ENCODE measurements around the gene KRT76.

KRT76 gene

GRCh38 chr12:52787324-52788191 is 10.4 kb upstream of the KRT76 start:
- Histone ChIP-seq H3K9ac (ENCODE audit: low read depth, low read length) (no peak overlapping the region), H3K27ac (ENCODE audit: low read depth, low read length) (no peak overlapping the region), H3K36me3 (ENCODE audit: control insufficient read depth, insufficient read depth, low read length) (no peaks in the 10 kb centered on the region), H3K9me3 (ENCODE audit: control insufficient read depth, insufficient read depth, low read length) (no peaks in the 10 kb centered on the region), H3K27me3 (ENCODE audit: control insufficient read depth, insufficient read depth, low read length) (no peaks in the 10 kb centered on the region; the same call in 1 of the 2 replicates), H3K4me3 (ENCODE audit: low read depth, low read length) (no peak overlapping the region), H3K4me1 (ENCODE audit: control insufficient read depth, insufficient read depth, low read length) (no peaks in the 10 kb centered on the region)

- Histone ChIP-seq H3K36me3 (ENCODE audit: control insufficient read depth, insufficient read depth, low read length) (no peaks in the 10 kb centered on the region), H3K27ac (ENCODE audit: low read depth, low read length) (no peak overlapping the region), H3K9me3 (ENCODE audit: control insufficient read depth, insufficient read depth, low read length) (no peaks in the 10 kb centered on the region), H3K4me3 (ENCODE audit: low read depth, low read length) (no peak overlapping the region), H3K9ac (ENCODE audit: low read depth, low read length) (no peak overlapping the region), H3K4me1 (ENCODE audit: control insufficient read depth, insufficient read depth, low read length) (no peaks in the 10 kb centered on the region), H3K27me3 (ENCODE audit: control insufficient read depth, insufficient read depth, low read length) (no peaks in the 10 kb centered on the region; the same call in 1 of the 2 replicates)
These were observed 7.8 kb upstream of the KRT76 start for GRCh38 chr12:52784909-52785308.

GRCh38 chr12:52783563-52784316 is 6.6 kb upstream of the KRT76 start:
- no peak overlapping the region for H3K27ac ChIP-seq (ENCODE audit: low read depth, low read length)
- H3K36me3 ChIP-seq (ENCODE audit: control insufficient read depth, insufficient read depth, low read length): no peaks in the 10 kb centered on the region
- no peaks in the 10 kb centered on the region for H3K9me3 ChIP-seq (ENCODE audit: control insufficient read depth, insufficient read depth, low read length)
- no peaks in the 10 kb centered on the region for H3K4me1 ChIP-seq (ENCODE audit: control insufficient read depth, insufficient read depth, low read length)
- H3K9ac ChIP-seq (ENCODE audit: low read depth, low read length): no peak overlapping the region
- H3K4me3 ChIP-seq (ENCODE audit: low read depth, low read length): no peak overlapping the region
- no peaks in the 10 kb centered on the region; the same call in 1 of the 2 replicates for H3K27me3 ChIP-seq (ENCODE audit: control insufficient read depth, insufficient read depth, low read length)

GRCh38 chr12:52782502-52782901 is 5.4 kb upstream of the KRT76 start:
- Histone ChIP-seq H3K4me1 (ENCODE audit: control insufficient read depth, insufficient read depth, low read length) (no peaks in the 10 kb centered on the region), H3K9ac (ENCODE audit: low read depth, low read length) (no peak overlapping the region), H3K36me3 (ENCODE audit: control insufficient read depth, insufficient read depth, low read length) (no peaks in the 10 kb centered on the region), H3K9me3 (ENCODE audit: control insufficient read depth, insufficient read depth, low read length) (no peaks in the 10 kb centered on the region), H3K4me3 (ENCODE audit: low read depth, low read length) (no peak overlapping the region), H3K27me3 (ENCODE audit: control insufficient read depth, insufficient read depth, low read length) (no peaks in the 10 kb centered on the region; the same call in 1 of the 2 replicates), H3K27ac (ENCODE audit: low read depth, low read length) (no peak overlapping the region)

- Histone ChIP-seq H3K27me3 (ENCODE audit: control insufficient read depth, insufficient read depth, low read length) (no peaks in the 10 kb centered on the region; the same call in 1 of the 2 replicates), H3K4me3 (ENCODE audit: low read depth, low read length) (no peak overlapping the region), H3K9ac (ENCODE audit: low read depth, low read length) (no peak overlapping the region), H3K27ac (ENCODE audit: low read depth, low read length) (no peak overlapping the region), H3K36me3 (ENCODE audit: control insufficient read depth, insufficient read depth, low read length) (no peaks in the 10 kb centered on the region), H3K4me1 (ENCODE audit: control insufficient read depth, insufficient read depth, low read length) (no peaks in the 10 kb centered on the region), H3K9me3 (ENCODE audit: control insufficient read depth, insufficient read depth, low read length) (no peaks in the 10 kb centered on the region)
These were observed 4.4 kb upstream of the KRT76 start for GRCh38 chr12:52781399-52782082.

GRCh38 chr12:52779914-52780313 is 2.8 kb upstream of the KRT76 start:
- Histone ChIP-seq H3K4me1 (ENCODE audit: control insufficient read depth, insufficient read depth, low read length) (no peaks in the 10 kb centered on the region), H3K4me3 (ENCODE audit: low read depth, low read length) (no peak overlapping the region), H3K9me3 (ENCODE audit: control insufficient read depth, insufficient read depth, low read length) (no peaks in the 10 kb centered on the region), H3K27me3 (ENCODE audit: control insufficient read depth, insufficient read depth, low read length) (no peaks in the 10 kb centered on the region), H3K36me3 (ENCODE audit: control insufficient read depth, insufficient read depth, low read length) (no peaks in the 10 kb centered on the region), H3K27ac (ENCODE audit: low read depth, low read length) (no peak overlapping the region), H3K9ac (ENCODE audit: low read depth, low read length) (no peak overlapping the region)

- H3K9ac ChIP-seq (ENCODE audit: low read depth, low read length): no peak overlapping the region
- no peak overlapping the region for H3K4me3 ChIP-seq (ENCODE audit: low read depth, low read length)
- no peaks in the 10 kb centered on the region for H3K36me3 ChIP-seq (ENCODE audit: control insufficient read depth, insufficient read depth, low read length)
- no peak overlapping the region for H3K27ac ChIP-seq (ENCODE audit: low read depth, low read length)
- no peaks in the 10 kb centered on the region for H3K27me3 ChIP-seq (ENCODE audit: control insufficient read depth, insufficient read depth, low read length)
- no peaks in the 10 kb centered on the region for H3K4me1 ChIP-seq (ENCODE audit: control insufficient read depth, insufficient read depth, low read length)
- no peaks in the 10 kb centered on the region for H3K9me3 ChIP-seq (ENCODE audit: control insufficient read depth, insufficient read depth, low read length)
These were observed 1.7 kb upstream of the KRT76 start for GRCh38 chr12:52778833-52779232.

GRCh38 chr12:52777566-52777965 is 421 bp upstream of the KRT76 start:
- Histone ChIP-seq H3K4me1 (ENCODE audit: control insufficient read depth, insufficient read depth, low read length) (no peaks in the 10 kb centered on the region), H3K4me3 (ENCODE audit: low read depth, low read length) (no peak overlapping the region), H3K27ac (ENCODE audit: low read depth, low read length) (no peak overlapping the region), H3K9ac (ENCODE audit: low read depth, low read length) (no peak overlapping the region), H3K9me3 (ENCODE audit: control insufficient read depth, insufficient read depth, low read length) (no peaks in the 10 kb centered on the region), H3K27me3 (ENCODE audit: control insufficient read depth, insufficient read depth, low read length) (no peaks in the 10 kb centered on the region), H3K36me3 (ENCODE audit: control insufficient read depth, insufficient read depth, low read length) (no peaks in the 10 kb centered on the region)

- Histone ChIP-seq H3K4me3 (ENCODE audit: low read depth, low read length) (no peak overlapping the region), H3K4me1 (ENCODE audit: control insufficient read depth, insufficient read depth, low read length) (no peaks in the 10 kb centered on the region), H3K9ac (ENCODE audit: low read depth, low read length) (no peak overlapping the region), H3K27me3 (ENCODE audit: control insufficient read depth, insufficient read depth, low read length) (no peaks in the 10 kb centered on the region), H3K9me3 (ENCODE audit: control insufficient read depth, insufficient read depth, low read length) (no peaks in the 10 kb centered on the region), H3K27ac (ENCODE audit: low read depth, low read length) (no peak overlapping the region), H3K36me3 (ENCODE audit: control insufficient read depth, insufficient read depth, low read length) (no peaks in the 10 kb centered on the region)
These were observed 710 bp downstream of the KRT76 start for GRCh38 chr12:52776435-52776834.

- Histone ChIP-seq H3K27me3 (ENCODE audit: control insufficient read depth, insufficient read depth, low read length) (no peaks in the 10 kb centered on the region), H3K36me3 (ENCODE audit: control insufficient read depth, insufficient read depth, low read length) (no peaks in the 10 kb centered on the region), H3K4me3 (ENCODE audit: low read depth, low read length) (no peak overlapping the region), H3K9me3 (ENCODE audit: control insufficient read depth, insufficient read depth, low read length) (no peaks in the 10 kb centered on the region), H3K27ac (ENCODE audit: low read depth, low read length) (no peak overlapping the region), H3K9ac (ENCODE audit: low read depth, low read length) (no peak overlapping the region), H3K4me1 (ENCODE audit: control insufficient read depth, insufficient read depth, low read length) (no peaks in the 10 kb centered on the region)
These were observed 2.4 kb downstream of the KRT76 start for GRCh38 chr12:52774629-52775250.
